ENCODE data around the gene CDHR1.

The CDHR1 gene

DNA sequence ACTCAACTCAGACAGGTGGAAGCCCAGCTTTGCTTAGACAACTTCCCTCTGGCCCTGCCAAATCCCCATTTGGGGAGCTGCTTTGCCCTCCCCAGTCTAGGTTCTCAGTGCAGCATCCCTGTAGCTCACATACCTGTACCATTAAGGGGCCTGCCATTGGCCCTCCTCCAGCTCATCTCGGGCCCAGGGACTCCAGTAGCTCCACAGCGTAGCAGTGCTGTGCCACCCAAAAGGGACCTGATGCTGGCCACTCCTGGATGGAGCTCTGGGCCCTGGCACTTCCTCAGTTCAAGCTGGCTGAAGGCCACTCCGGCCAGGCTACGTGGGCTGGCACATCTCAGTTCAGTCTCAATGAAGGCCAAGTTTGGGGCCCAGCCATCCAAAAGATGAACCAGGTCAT, 39.6 kb downstream of the CDHR1 start:
- DNase-seq (ENCODE audit: low spot score): no peak

DNA sequence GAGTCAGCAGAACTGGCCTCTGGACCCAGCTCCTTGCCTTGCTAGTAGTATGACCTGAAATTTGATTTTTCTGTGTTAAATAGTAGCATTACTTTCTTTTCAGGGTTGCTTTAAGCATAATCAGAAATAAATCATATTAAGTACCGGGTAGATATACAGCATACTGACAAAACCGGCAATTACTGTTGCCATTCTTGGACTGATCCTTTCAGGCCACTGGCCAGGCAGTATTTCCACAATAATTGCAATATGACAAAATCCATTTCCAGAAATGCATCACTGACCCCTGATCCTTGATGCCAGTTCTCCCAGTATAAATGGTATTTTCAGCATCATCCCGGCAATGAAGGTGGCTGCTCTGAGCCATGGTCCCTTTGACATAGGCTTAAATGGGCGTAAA, 40.1 kb downstream of the CDHR1 start:
- DNase-seq (ENCODE audit: low spot score): no peak

DNA sequence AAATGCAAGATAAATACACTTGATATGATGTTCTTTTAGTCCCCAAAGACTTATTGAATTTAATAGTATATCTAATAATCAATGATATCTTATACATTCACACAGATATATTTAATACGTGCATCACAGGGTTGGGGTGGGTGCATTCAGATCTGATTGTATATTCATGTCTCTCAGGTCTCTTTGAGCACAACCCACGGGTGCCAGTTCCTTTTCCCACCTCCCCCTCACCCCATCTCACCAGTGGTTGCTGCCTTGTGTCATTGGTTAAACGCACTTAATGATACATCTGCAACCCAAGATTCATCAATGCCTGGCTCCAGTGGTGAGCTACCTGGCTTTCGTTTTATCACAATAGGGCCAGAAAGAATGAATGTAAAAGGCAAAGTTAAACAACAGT, 40.8 kb downstream of the CDHR1 start:
- DNase-seq (ENCODE audit: low spot score): no peak

DNA sequence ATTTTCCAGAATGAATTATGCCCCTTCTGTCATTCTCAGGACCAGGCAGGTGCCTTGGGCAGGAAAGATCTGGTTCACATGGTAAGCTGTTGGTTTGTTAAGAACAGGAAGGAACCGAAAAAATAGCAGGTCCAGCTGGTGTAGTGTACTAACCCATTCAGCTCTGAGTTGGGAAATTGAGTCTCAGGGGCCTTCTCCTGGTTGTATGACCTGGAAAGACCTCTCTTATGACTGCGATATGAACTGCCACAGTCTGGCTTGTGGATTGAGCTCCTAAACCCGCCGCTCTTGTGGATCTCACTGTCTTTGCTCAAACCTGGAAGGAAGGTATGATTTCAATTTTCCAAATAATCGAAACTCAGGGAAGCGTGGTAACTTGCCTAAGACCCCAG, 42.5 kb downstream of the CDHR1 start:
- DNase-seq (ENCODE audit: low spot score): no peak

- no peak for DNase-seq (ENCODE audit: low spot score)
Observed at GRCh38 chr10:84237199-84238051, 43.1 kb downstream of the CDHR1 start.

GRCh38 chr10:84238909-84239308, 44.6 kb downstream of the CDHR1 start:
- DNase-seq (ENCODE audit: low spot score): no peak

DNA sequence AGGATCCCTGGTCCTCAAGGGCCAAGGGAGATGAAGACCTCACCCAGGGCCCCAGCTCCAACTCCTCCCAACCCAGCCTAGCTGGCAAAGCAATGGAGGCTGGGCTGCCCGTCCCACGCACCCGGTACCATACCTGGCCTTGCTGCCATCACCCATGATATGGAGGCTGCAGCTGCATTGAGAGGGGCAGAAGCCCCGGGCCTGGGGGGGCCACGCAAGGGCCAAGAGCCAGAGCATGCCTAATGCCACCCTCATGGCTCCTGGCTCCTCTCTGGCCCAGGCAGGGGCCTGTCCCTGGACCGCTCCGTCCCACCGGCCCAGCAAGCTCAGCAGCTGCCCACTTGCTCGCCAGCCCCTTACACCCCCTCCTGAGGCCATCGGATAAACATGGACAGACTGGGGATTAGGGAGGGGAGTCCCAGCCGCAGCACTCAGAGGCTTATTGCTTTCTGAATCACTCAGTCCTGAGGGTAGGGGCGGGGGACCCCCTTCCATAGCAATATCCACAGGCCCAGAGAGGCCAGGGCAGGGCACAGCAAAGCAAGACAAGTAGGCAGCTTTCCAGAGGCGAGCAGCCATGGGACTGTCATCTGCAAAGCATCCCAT, 47.0 kb downstream of the CDHR1 start, which contains the start of gene LRIT1:
TSS of gene LRIT1 (minus strand) at position 362 of the 606 bp plus-strand sequence. CDS start at position 255, 107 bp downstream.
- DNase-seq (ENCODE audit: low spot score): no peak

GRCh38 chr10:84243759-84244158, 49.4 kb downstream of the CDHR1 start:
- DNase-seq (ENCODE audit: low spot score): no peak

- DNase-seq (ENCODE audit: low spot score): no peak
Observed at GRCh38 chr10:84244651-84245270, 50.4 kb downstream of the CDHR1 start, which contains the start of gene RGR. RGR (plus strand) TSS chr10:84245053; CDS start chr10:84245091, 38 bp downstream.

DNA sequence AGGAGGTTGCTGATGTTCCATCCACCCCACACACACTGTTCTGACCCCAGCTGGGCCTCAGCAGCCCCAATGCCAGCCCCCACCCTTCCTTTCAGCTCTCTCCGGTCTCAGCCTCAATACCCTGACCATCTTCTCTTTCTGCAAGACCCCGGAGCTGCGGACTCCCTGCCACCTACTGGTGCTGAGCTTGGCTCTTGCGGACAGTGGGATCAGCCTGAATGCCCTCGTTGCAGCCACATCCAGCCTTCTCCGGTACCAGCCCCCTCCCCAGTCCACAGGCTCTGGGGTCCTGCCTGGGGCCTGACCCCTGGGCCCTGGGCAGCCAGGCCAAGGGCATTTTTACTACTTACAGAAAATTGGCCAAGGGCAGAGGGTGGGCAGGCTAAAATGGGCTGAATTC, 53.2 kb downstream of the CDHR1 start:
- no peak for DNase-seq (ENCODE audit: low spot score)

DNA sequence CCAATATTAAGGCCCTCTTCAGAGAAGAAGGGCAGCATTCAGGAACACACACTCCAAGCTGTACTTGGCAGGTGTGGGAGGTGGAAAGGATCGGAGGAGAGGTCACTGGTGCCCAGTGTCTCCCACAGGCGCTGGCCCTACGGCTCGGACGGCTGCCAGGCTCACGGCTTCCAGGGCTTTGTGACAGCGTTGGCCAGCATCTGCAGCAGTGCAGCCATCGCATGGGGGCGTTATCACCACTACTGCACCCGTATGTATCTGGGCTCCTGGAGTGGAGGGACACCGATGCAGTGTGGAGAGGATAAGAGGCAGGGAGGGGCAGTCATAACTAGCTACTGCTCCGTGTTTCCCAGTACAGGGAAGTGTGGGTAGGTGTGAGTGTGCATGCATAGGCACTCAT, 54.5 kb downstream of the CDHR1 start:
- DNase-seq (ENCODE audit: low spot score): no peak

- DNase-seq (ENCODE audit: low spot score): no peak
Observed at GRCh38 chr10:84254552-84255478, 60.5 kb downstream of the CDHR1 start.

- DNase-seq (ENCODE audit: low spot score): no peak
Observed at GRCh38 chr10:84256510-84257342, 62.4 kb downstream of the CDHR1 start.

DNA sequence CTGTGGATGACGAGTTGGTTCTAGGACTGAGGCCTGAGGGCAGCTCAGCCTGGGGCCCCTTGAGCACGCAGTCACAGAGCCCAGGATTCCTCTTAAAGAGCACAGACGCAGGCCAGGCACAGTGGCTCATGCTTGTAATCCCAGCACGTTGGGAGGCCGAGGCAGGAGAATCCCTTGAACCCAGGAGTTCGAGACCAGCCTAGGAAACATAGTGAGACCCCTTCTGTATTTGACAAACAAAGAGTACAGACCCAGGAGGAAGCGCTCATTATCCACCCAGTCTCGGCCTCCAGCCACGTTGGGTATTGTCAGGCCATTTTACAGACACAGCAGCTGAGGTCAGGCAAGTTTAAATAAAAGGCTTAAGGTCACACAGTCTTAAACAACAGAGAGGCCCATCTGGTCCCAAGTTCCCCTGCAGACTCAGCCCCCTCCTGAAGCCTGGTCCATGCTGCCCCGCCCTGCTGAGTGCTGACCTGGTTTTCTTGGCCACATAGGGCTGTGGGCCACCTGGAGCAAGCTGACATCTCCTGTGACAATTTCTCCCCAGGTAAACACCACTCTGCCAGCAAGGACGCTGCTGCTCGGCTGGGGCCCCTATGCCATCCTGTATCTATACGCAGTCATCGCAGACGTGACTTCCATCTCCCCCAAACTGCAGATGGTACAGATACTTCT, 63.1 kb downstream of the CDHR1 start:
- DNase-seq (ENCODE audit: low spot score): no peak

GRCh38 chr10:84258034-84258695, 63.8 kb downstream of the CDHR1 start:
- DNase-seq (ENCODE audit: low spot score): no peak

DNA sequence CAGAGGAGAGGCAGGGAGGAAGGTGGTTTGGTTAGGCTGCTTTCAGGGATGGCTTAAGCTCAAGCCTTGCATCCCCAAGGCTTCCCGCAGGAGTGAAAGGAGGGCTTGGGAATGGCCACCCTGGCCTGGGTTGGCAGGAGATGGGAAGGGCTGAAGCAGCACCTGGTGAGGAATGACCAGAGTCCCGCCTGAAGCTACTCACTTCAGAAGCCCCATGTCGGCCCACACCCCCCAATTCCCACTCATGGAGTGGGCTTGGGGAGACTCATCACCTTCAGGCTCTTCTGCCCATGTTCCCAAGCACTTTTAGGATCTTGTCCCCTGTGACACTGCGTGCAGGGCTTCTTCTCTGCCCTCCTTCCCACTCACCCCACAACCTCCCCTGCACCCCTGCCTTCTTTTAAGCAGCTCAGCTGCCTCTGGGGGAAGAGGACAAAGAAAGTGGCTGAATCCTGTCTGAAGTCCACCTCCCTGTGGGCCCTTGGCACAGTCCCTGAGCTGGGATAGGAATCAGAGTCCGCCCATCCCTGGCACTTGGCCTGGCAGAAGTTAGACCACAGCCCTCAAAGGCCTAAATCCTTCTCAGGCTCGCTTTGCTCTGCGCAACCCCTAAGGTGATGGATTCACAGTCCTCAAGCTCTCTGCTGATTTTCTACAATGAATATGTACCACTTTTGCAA, 67.0 kb downstream of the CDHR1 start:
- DNase-seq (ENCODE audit: low spot score): no peak

DNA sequence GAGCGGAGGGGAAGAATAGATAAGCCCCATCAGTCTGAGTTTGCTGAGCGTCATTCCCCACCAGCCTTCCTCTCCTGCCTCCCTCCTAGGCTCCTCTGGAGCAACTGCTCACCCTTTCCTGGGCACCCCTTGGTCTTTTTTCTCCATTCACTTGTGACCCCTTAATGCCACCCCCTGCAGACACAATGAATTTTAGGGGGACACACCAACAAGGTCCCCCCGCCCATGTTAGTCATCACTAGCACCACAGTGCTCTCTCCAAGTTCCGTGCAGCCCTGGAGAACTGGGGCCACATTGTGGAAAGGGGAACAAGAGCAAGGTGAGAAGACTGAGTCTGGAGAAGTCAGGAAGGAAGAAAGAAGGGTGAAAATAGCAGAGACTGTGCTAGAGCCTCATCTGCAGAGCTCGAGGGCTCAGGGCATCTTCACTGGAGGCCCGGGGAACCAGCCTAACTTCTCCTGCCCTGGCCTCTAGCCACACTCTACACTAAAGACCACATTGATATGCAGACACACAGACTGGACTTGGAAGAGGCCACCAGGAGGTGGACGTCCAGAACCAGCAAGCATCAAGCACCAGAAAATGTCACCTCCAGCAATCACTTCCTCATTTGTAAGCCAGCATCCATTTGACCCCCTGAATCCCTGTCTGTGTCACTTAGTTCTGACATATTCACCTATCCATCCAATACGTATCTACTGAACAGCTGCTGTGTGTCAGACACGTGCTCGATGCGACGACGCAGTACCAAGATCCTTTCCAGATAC, 68.0 kb downstream of the CDHR1 start:
- DNase-seq (ENCODE audit: low spot score): no peak

- DNase-seq (ENCODE audit: low spot score): no peak
Observed at GRCh38 chr10:84263716-84264115, 69.4 kb downstream of the CDHR1 start.
